B cell (primary cell): ENCODE results near the gene CFAP20DC. TPM values are rescaled to one million over a fixed set of nuclear protein-coding genes. Genes with fewer than 3 reads are reported as not detected.

Experiments
- ATAC-seq: fragments of 200-7000 bp; cut with Tn5 transposase; one replicate; pipeline ENCODE4 v1.10.0; 2021; ENCODE audit warnings: low read depth, mild to moderate bottlenecking, moderate number of reproducible peaks, moderate library complexity
- CTCF ChIA-PET: fragments of 350-600 bp; sonication (Branson Sonifier 250); formaldehyde crosslinking; loops from one replicate; lab custom pipeline; 2021; ENCODE audit warnings: antibody characterized with exemption, inconsistent platforms; lab: Charles Lee
- POLR2A ChIA-PET: fragments of 350-600 bp; sonication (Branson Sonifier 250); formaldehyde crosslinking; loops from one replicate; lab custom pipeline; 2021; ENCODE audit warnings: antibody characterized with exemption; lab: Charles Lee
- DNase-seq: peaks from one replicate; pipeline ENCODE4 v3.0.0; 2013
- H2AFZ ChIP-seq: 2 replicates; pipeline ENCODE4 v1.6.1; 2012; ENCODE audit warnings: mild to moderate bottlenecking, low read depth, low read length; ENCODE audit not compliant: insufficient read depth, poor library complexity, severe bottlenecking
- H3K27ac ChIP-seq, 2 donors: 1 replicate in 1 of 2; 2 replicates in 1 of 2; pipeline ENCODE4 v1.5.1; 2012 to 2013; ENCODE audit warnings: low read length in 2 of 2, mild to moderate bottlenecking in 2 of 2, moderate library complexity in 1 of 2
- H3K27me3 ChIP-seq, 4 experiments: fragments of 200-600 bp in 1 of 4; sonication (generic) in 1 of 4; replicated peaks in 1 of 4; 1 replicate in 2 of 4; 2 replicates in 2 of 4; pipeline versions ENCODE4 v1.6.1 to v1.7.0; 2013 to 2016; ENCODE audit warnings: low read length in 3 of 4, mild to moderate bottlenecking in 2 of 4, mixed read lengths in 1 of 4, moderate library complexity in 1 of 4; ENCODE audit not compliant: insufficient read depth in 4 of 4, control insufficient read depth in 3 of 4; ENCODE audit errors: control extremely low read depth in 1 of 4
- H3K36me3 ChIP-seq, 2 experiments: replicated peaks in 1 of 2; 1 replicate in 1 of 2; 2 replicates in 1 of 2; pipeline versions ENCODE4 v1.6.1 to v1.7.1; 2013; ENCODE audit warnings: low read length in 1 of 2; ENCODE audit not compliant: insufficient read depth in 2 of 2, control insufficient read depth in 1 of 2; ENCODE audit errors: control extremely low read depth in 1 of 2, extremely low read depth in 1 of 2
- H3K4me1 ChIP-seq, 2 donors: fragments of 200-600 bp in 1 of 2; sonication (generic) in 1 of 2; 1 replicate in 1 of 2; 2 replicates in 1 of 2; pipeline versions ENCODE4 v1.5.1 to v1.6.1; 2013 to 2017; ENCODE audit warnings: low read length in 2 of 2; ENCODE audit not compliant: control insufficient read depth in 2 of 2, insufficient read depth in 2 of 2
- H3K4me2 ChIP-seq: replicated peaks from 2 replicates; pipeline ENCODE3; 2012; ENCODE audit warnings: mild to moderate bottlenecking, low read depth, low read length; ENCODE audit not compliant: poor library complexity, severe bottlenecking
- H3K4me3 ChIP-seq, 5 experiments: fragments of 200-600 bp in 1 of 5; sonication (generic) in 1 of 5; 1 replicate in 3 of 5; 2 replicates in 2 of 5; pipeline versions ENCODE4 v1.5.1 to v1.7.0; 2011 to 2016; ENCODE audit warnings: low read length in 4 of 5, mild to moderate bottlenecking in 4 of 5, low read depth in 2 of 5, control low read depth in 1 of 5, moderate library complexity in 1 of 5; ENCODE audit not compliant: insufficient read depth in 1 of 5; ENCODE audit errors: control extremely low read depth in 1 of 5, extremely low read depth in 1 of 5
- H3K79me2 ChIP-seq: fragments of 200-600 bp; sonication (generic); one replicate; pipeline ENCODE4 v1.6.0; 2016; ENCODE audit warnings: low read length; ENCODE audit not compliant: control insufficient read depth, insufficient read depth
- H3K9ac ChIP-seq: fragments of 200-600 bp; sonication (generic); 2 replicates; pipeline ENCODE4 v1.6.1; 2017; ENCODE audit warnings: mild to moderate bottlenecking, low read length, moderate library complexity
- H3K9me3 ChIP-seq, 3 donors: one replicate each; pipeline versions ENCODE4 v1.6.1 to v1.7.1; 2013; ENCODE audit warnings: low read length in 2 of 3; ENCODE audit not compliant: control insufficient read depth in 2 of 3, insufficient read depth in 1 of 3; ENCODE audit errors: control extremely low read depth in 1 of 3
- H4K20me1 ChIP-seq: 2 replicates; pipeline ENCODE4 v1.6.0; 2012; ENCODE audit warnings: mild to moderate bottlenecking, low read length; ENCODE audit not compliant: insufficient read depth, control insufficient read depth, poor library complexity, severe bottlenecking
- H3K27ac Mint-ChIP-seq: one replicate; pipeline ENCODE4 v1.8.0; 2021; ENCODE audit warnings: mixed read lengths
- H3K27me3 Mint-ChIP-seq: one replicate; pipeline ENCODE4 v1.8.0; 2021; ENCODE audit warnings: mixed read lengths
- H3K4me1 Mint-ChIP-seq: one replicate; pipeline ENCODE4 v1.8.0; 2021; ENCODE audit warnings: mixed read lengths
- H3K4me3 Mint-ChIP-seq: one replicate; pipeline ENCODE4 v1.8.0; 2021; ENCODE audit warnings: mixed read lengths
- H3K9me3 Mint-ChIP-seq: one replicate; pipeline ENCODE4 v1.8.0; 2022; ENCODE audit warnings: mixed read lengths; ENCODE audit not compliant: insufficient read depth
- CTCF ChIP-seq: fragments of 200-600 bp; IDR thresholded peaks from one replicate; pipeline ENCODE4 v1.8.0; 2022; ENCODE audit warnings: antibody characterized with exemption, mild to moderate bottlenecking
- EZH2 ChIP-seq: IDR thresholded peaks from 2 replicates; pipeline ENCODE4 v1.6.1; 2012; ENCODE audit warnings: borderline replicate concordance, low read depth, mild to moderate bottlenecking, moderate library complexity, low read length; ENCODE audit not compliant: insufficient read depth, poor library complexity, severe bottlenecking
- WGBS: methylation state at CpG from one replicate; pipeline ENCODE4 v1.1.5; 2013; ENCODE audit warnings: missing lambda C conversion rate; ENCODE audit not compliant: insufficient coverage; 5-methylcytosine and 5-hydroxymethylcytosine counted together
- intact Hi-C: fragments of 100-400 bp; cut with micrococcal nuclease; formaldehyde crosslinking; loops from one replicate; pipeline ENCODE4 v1.10.0; 2022
- polyA plus RNA-seq: library from polyadenylated mRNA; depleted of rRNA; stranded (reverse); fragments of >200 nt; gene quantifications from 2 replicates; pipeline ENCODE4 v1.2.3, GENCODE V29; 2012
- total RNA-seq, 2 donors: library from RNA; stranded (reverse); fragments of 120-200 nt in 1 of 2; gene quantifications; 1 replicate in 1 of 2; 2 replicates in 1 of 2; pipeline versions ENCODE4 v1.2.3 to v1.2.4, GENCODE V29; 2013 to 2022

The CFAP20DC gene
- total and polyA plus RNA-seq, 2 donors (not counting 1 experiment from before 2014, with no cell fraction given), result 0.27 to 1.2 TPM

GRCh38 chr3:58965865-58966264, 84.0 kb downstream of the CFAP20DC start:
- no peak overlapping the region for H3K4me3 Mint-ChIP-seq
- 92% methylated on average over 2 of the region's 2 CpGs for WGBS
- intact Hi-C loops, result no loop called here
- H3K27ac Mint-ChIP-seq, result no peak overlapping the region
- no peaks in the 10 kb centered on the region for H3K4me1 ChIP-seq
- H4K20me1 ChIP-seq, result no peaks in the 10 kb centered on the region
- H3K4me3 ChIP-seq, result no peak overlapping the region
- H2AFZ ChIP-seq, result no peak overlapping the region
- H3K36me3 ChIP-seq, result no peaks in the 10 kb centered on the region
- TF ChIP-seq EZH2 (no peak), CTCF (no peak)
- no peak overlapping the region for H3K4me2 ChIP-seq
- no peaks in the 10 kb centered on the region for H3K27me3 Mint-ChIP-seq
- POLR2A ChIA-PET, result no interaction called here
- H3K79me2 ChIP-seq, result no peaks in the 10 kb centered on the region
- CTCF ChIA-PET, result no interaction called here
- peaks cover 4% of the 10 kb centered on the region for H3K4me1 Mint-ChIP-seq
- no peaks in the 10 kb centered on the region for H3K9me3 ChIP-seq
- H3K27me3 ChIP-seq, result no peaks in the 10 kb centered on the region
- no peak overlapping the region for H3K27ac ChIP-seq
- ATAC-seq (no peak), DNase-seq (no peak)
- peaks cover under 1% of the 10 kb centered on the region for H3K9me3 Mint-ChIP-seq
- no peak overlapping the region for H3K9ac ChIP-seq

- no peak overlapping the region for H3K27ac ChIP-seq
- H3K4me3 ChIP-seq, result no peak overlapping the region
- no peaks in the 10 kb centered on the region for H3K36me3 ChIP-seq
- ChIA-PET POLR2A (no interaction called here), CTCF (no interaction called here)
- no peaks in the 10 kb centered on the region for H3K27me3 Mint-ChIP-seq
- DNase-seq (no peak), ATAC-seq (no peak)
- no peak for TF ChIP-seq EZH2
- TF ChIP-seq CTCF, result no peak
- no peaks in the 10 kb centered on the region for H3K79me2 ChIP-seq
- no peak overlapping the region for H2AFZ ChIP-seq
- H3K4me2 ChIP-seq, result no peak overlapping the region
- H3K4me3 Mint-ChIP-seq, result no peak overlapping the region
- H3K9ac ChIP-seq, result no peak overlapping the region
- intact Hi-C loops, result no loop called here
- no peaks in the 10 kb centered on the region for H3K4me1 ChIP-seq
- peaks cover 4% of the 10 kb centered on the region for H3K4me1 Mint-ChIP-seq
- no peaks in the 10 kb centered on the region for H3K27me3 ChIP-seq
- H3K9me3 ChIP-seq, result no peaks in the 10 kb centered on the region
- no peak overlapping the region for H3K27ac Mint-ChIP-seq
- peaks cover 2% of the 10 kb centered on the region for H3K9me3 Mint-ChIP-seq
- WGBS, result 100% methylated on average over 1 of the region's 2 CpGs
- no peaks in the 10 kb centered on the region for H4K20me1 ChIP-seq
Measured at GRCh38 chr3:58963928-58964503, 85.8 kb downstream of the CFAP20DC start.
